NCI-H2081 treated with DMSO at 0.1 percent for 48 hours (cell line): ENCODE measurements around the gene CDC42EP3.

Source experiments
- DNase-seq: peaks from one replicate; lab custom pipeline; 2025; lab: John Stamatoyannopoulos, UW

The CDC42EP3 gene

DNA sequence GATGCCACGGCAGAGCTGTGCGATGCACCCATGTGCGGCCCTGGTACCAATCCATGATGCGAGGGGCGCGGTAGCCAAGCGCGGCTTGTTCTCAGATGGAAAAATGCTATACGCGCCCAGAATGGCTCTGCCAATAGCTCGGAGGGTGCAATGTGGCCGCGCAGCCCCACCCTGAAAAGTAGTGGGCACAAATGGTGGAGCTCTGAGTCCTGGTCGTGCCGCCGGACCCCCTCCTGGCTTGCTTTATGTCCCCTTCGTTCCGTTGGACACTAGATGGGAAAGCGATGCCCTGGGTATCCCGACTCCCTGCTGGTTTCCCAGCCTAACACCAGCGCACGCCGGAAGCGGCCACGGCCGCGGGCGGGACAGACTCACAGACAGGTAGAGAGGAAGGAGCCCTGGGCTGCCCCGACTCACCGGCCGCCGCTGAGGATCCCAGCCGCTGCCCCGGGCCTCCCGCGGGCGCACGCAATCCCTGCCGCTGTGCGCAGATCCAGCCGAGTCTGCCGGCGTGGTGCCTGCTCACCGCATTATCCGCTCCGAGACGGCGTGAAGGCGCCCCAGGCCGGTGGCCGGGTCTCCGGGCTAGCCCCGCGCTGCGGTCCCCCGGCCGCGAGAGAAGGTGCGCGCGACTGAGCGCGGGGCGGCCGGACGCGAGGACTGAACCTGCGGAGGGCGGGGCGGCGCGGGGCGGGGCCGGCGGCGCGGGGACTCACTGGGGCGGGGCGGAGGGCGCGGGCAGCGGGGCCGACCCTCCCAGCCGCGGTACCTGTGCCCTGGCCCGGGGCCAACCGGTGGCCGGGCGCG lies at the start of gene CDC42EP3:
CDC42EP3 (minus strand) TSS at position 634 of the 807 bp plus-strand sequence. CDS start 25,055 bp downstream, outside the sequence.
- no peak for DNase-seq

DNA sequence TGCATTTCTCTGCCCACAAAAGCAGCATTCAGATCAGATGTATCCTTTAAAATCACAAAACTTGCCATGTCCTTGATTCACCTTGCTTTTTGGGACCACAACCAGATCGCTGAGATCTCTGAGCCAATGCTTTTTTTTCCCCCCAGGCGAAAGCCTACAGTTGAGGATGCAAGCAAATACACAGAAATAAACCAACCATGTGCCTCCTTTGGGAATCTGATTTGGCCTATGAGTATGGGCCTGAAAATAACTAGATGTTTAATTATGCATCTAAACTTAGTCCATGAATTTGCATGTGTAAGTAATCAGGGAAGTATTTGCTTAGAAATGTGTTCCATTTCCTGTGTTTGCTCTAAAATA lies 49.7 kb upstream of the CDC42EP3 start:
- DNase-seq = no peak

- no peak for DNase-seq
These were observed 49.2 kb upstream of the CDC42EP3 start for GRCh38 chr2:37720533-37721200.

- DNase-seq = no peak
These were observed 47.2 kb upstream of the CDC42EP3 start for GRCh38 chr2:37718515-37719161.

DNA sequence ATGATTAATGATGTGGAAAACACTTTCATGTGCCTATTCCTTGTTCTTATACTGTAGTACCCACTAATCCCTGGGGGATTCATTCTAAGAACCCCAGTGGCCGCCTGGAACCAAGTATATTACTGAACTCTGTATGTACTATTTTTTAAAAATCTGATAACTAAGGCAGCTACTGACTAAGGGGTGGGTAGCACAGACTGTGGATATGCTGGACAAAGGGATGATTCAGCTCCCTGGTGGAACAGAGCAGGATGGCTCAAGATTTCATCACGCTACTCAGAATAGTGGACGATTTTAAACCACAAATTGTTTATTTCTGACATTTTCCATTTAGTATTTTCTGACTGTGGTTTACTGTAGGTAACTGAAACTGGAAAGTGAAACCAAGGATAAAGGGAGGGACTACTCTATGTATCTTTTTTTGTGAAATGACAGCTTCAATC lies 41.8 kb upstream of the CDC42EP3 start:
- no peak for DNase-seq

DNA sequence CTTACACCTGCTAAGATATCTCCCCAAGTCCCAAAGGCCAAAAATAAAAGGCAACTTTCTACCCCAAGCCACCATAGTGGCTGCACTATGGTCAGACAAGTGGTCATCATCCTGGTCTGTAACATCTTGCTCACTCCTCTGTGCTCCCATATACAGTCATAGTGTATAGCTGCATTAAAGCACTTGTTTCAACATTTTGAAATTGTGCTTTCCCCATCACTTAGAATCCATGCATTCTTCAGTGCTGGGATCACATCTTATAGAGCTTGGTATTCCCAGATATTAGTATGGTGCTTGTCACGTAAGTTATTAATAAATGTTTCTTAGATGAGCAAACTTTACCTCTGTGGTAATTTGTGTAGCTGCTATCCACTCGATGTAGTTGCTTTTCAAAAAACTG lies 40.4 kb upstream of the CDC42EP3 start:
- no peak for DNase-seq

DNA sequence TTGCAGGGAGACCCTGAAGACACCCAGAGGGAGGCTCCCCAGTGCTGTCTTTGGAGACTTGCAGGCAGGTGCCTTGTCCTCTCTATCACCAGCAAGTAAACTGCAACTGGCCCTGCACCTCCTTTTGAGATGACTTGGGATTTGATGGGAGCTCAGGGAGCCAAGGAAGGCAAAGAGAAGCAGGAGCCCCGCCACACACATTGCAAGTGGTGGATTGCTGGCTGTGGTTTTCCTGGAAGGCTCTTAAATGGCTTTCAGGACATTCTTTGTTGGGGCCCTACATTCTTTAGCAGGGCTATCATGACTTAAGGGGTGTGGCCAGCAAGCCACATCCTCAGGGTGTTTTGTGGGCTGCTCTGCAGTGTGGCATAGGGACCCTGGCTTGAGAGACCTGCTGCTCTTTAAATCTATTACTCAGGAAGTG lies 39.9 kb upstream of the CDC42EP3 start:
- DNase-seq = no peak

GRCh38 chr2:37709111-37709510 lies 37.7 kb upstream of the CDC42EP3 start:
- DNase-seq = no peak

- no peak for DNase-seq
These were observed 36.7 kb upstream of the CDC42EP3 start for GRCh38 chr2:37708146-37708545.

GRCh38 chr2:37707393-37707792 lies 36.0 kb upstream of the CDC42EP3 start:
- DNase-seq = no peak

- DNase-seq = no peak
These were observed 35.1 kb upstream of the CDC42EP3 start for GRCh38 chr2:37706334-37707183.

DNA sequence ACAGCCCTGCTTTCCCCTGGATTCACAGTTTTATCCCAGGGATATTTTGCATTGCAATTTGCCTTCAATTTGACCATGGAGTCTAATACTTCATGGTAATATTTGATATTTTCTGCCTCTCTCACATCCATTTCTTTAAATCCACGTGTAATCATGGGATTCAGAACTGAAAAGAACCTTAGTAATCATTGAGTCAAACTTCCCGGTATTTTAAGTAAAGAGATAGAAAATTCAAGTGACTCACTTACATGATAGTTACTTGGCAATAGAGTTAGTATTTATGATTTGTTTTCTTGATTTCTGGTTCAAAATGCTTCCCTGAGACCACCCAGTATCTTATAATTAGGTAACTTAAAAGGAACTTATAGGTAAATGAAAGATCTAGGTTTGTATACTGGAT lies 33.7 kb upstream of the CDC42EP3 start:
- DNase-seq = no peak

DNA sequence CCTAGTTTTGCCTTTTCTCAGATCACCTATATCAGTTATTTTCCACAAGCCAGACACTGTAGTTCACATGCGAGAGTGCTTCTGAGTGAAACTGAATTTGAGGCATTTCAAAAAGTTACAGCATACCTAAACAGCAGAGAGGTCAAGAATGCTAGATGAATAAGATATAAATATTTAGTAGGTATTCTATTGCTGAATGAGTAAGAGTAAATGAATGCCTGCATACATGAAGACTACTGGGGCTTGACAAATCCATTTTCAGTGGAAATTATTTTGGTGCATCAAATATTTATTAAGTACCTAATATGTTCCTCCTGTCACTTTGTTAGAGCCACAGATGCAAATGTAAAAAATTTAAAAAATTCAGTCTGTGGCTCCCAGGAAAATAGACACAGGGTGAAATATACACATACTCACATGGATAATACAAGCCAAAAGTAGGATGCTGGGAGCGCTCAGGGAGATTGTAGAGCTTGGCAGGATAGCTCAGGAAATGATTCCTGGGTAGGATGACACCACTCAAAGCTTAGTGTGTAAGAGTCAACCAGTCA lies 27.6 kb upstream of the CDC42EP3 start:
- no peak for DNase-seq

GRCh38 chr2:37695336-37695735 lies 23.9 kb upstream of the CDC42EP3 start:
- no peak for DNase-seq

DNA sequence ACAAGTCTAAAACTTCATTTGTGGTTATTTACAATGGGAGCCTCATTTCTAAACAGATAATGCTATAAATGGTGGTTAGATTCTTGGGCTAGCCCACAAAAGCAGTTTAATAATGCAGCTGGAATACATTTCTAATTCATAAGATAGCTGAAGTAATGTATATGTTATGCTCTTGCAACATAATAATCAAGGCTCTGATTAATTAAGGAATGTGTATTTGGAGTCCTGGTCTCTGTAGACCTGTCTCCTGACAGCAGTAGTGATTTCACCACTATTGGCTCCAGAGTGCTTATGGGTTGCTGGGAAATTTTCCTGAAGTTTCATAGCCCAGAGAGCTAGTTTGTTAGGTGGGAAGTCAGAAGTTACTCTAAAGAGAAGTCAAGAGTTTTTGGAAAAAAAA lies 21.3 kb upstream of the CDC42EP3 start:
- no peak for DNase-seq

DNA sequence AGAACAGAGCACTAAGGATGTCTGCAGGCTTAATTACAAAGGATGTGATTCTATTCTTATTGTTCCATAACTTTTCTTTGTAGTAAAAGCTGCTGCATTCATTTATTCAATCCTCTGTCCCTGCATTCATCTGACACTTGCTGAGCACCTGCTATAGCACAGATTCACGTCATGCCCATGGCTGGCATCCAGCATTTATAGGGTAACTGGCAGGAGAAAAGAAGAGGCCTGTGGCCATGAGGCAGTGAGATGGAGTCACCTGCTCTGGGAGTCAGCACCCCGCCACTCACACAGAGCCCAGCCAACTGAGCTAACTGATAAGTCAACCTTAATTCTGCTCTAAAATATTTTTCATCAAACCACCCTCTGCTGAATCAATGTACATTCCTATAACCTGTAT lies 18.3 kb upstream of the CDC42EP3 start:
- no peak for DNase-seq

DNA sequence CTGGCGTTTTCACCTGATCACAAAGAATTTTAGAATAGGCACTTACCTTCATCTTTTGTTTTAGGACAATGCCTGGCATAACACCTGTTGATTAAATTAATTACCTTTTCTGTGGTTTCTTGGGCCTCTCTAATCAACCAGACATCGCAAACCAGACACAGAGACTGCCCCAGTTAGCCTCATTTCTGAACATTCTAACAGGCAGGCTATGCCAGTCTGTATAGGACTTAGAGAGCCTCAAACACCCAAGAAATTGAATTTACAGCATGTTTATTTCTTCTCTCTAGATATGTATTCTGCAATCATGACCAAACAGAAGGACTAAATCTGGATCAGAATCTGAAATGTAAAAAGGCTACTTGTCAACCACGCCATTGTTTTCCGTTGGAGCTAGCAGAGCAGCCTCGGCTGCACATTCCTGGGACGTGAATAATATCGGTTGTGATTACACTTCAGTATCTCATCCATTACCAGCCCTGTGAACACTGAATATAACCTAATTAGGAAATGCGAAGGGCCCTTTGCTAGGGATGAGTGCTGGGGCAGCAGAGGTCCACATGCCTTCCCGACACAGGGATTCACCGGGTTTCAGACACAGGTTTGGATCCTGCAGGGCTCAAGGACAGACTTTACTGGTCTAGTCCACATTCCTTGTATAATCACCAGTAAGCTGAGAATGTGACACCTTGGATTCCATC lies 17.5 kb upstream of the CDC42EP3 start:
- no peak for DNase-seq

DNA sequence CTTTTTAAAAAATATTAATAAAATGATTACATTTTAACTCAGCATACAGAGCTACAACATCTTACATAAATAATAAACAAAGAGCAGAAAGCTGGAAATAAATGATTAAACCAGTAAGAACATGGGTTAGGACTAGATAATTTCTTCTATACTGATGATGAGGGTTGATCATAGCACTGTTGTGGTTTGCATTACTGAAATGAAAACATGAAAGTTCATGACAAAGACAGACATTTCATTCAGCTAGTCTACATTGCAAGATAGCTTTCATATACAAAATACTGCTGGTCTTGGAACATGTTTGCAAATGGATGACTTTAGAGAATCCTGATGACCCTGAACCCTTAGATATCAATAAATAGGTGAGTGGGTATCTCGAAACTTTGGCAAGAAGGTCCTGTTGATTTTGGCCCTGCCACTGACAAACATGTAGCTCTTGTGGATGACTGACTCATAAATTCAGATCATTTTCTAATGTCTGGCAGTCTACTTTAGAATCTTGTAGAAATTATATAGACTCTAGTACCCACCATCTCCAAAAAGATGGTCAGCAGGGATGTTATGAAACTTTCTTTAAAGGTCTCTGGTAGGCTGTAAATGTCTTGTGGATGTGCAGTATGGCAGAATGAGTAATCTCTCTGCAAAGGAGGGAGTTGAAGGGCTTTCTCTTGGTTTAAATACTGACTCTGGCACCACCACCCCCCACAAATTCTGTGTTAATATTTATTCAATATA lies 15.5 kb upstream of the CDC42EP3 start:
- DNase-seq = no peak

DNA sequence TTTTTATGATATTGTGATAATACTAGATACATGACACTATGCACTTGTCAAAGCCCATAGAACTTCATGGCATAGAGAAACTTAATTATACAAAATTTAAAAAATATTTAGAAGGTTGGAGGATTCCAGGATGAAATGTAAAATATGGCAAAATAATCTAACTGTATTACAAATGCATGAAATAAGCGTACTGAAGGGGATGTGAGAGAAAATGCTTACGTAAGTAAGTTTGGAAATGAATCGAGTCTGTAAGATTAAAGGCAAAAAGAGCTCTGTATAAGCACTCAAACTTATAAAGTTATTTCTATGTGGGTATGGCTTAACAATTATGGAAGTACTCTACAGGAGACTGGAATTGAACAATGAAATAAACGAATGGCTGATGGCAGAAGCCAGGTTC lies 13.4 kb upstream of the CDC42EP3 start:
- no peak for DNase-seq
